Panc1 (cell line): ENCODE measurements around the gene SLC34A3.

Source experiments
- CTCF ChIP-seq: fragments of 450-650 bp; IDR thresholded peaks from 2 replicates; pipeline ENCODE4 v1.5.1; 2017; ENCODE audit warnings: mild to moderate bottlenecking
- POLR2AphosphoS5 ChIP-seq: IDR thresholded peaks from 2 replicates; pipeline ENCODE4 v1.6.1; 2012; ENCODE audit warnings: mild to moderate bottlenecking, low read depth, low read length, moderate library complexity
- SIN3A ChIP-seq: IDR thresholded peaks from 2 replicates; pipeline ENCODE4 v1.6.1; 2012; ENCODE audit warnings: low read depth, mild to moderate bottlenecking, low read length, moderate library complexity, borderline replicate concordance; ENCODE audit not compliant: insufficient read depth
- TF ChIP-seq, protein P1 (sequence below), 2 experiments: IDR thresholded peaks; 2 replicates each; pipeline ENCODE4 v1.6.1; 2011 to 2012; ENCODE audit warnings: low read depth in 2 of 2, control low read depth in 1 of 2, low read length in 1 of 2, mild to moderate bottlenecking in 1 of 2, moderate library complexity in 1 of 2; ENCODE audit not compliant: insufficient read depth in 1 of 2

- TF ChIP-seq CTCF (no peak), POLR2AphosphoS5 (no peak), SIN3A (no peak)
- TF ChIP-seq, protein P1, sequence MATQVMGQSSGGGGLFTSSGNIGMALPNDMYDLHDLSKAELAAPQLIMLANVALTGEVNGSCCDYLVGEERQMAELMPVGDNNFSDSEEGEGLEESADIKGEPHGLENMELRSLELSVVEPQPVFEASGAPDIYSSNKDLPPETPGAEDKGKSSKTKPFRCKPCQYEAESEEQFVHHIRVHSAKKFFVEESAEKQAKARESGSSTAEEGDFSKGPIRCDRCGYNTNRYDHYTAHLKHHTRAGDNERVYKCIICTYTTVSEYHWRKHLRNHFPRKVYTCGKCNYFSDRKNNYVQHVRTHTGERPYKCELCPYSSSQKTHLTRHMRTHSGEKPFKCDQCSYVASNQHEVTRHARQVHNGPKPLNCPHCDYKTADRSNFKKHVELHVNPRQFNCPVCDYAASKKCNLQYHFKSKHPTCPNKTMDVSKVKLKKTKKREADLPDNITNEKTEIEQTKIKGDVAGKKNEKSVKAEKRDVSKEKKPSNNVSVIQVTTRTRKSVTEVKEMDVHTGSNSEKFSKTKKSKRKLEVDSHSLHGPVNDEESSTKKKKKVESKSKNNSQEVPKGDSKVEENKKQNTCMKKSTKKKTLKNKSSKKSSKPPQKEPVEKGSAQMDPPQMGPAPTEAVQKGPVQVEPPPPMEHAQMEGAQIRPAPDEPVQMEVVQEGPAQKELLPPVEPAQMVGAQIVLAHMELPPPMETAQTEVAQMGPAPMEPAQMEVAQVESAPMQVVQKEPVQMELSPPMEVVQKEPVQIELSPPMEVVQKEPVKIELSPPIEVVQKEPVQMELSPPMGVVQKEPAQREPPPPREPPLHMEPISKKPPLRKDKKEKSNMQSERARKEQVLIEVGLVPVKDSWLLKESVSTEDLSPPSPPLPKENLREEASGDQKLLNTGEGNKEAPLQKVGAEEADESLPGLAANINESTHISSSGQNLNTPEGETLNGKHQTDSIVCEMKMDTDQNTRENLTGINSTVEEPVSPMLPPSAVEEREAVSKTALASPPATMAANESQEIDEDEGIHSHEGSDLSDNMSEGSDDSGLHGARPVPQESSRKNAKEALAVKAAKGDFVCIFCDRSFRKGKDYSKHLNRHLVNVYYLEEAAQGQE (IDR thresholded peaks at IDR 0.05; ENCODE audit: insufficient read depth in 1 of 2, low read depth in 2 of 2, low read length in 1 of 2): no peak
These were observed 19.2 kb upstream of the SLC34A3 start for GRCh38 chr9:137211532-137211931.
